ENCODE measurements around the gene TNRC18.

DNA sequence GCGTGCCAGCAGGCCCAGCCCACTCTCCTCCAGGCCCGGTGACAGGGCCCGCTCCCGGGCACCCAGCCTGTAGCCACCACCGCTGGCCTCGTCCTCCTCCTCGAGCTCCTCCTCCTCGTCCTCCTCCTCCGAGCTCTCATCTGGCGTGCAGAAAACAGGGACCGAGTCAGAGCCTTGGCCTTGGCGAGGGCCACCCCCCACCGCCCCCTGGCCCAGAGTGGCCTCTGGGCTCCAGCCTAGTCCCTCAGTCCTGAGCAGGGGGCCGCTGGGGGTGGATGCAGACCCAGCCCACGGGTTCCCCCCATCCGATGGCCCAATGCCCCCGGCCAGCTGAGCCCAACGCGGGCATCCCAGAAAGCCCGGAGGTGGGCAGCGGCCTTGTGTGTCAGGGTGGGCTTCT is 78.0 kb downstream of the TNRC18 start:
- TF ChIP-seq POLR2AphosphoS5 (IDR thresholded peaks at IDR 0.05; ENCODE audit: borderline replicate concordance, low read depth, low read length) (no peak), EZH2 (IDR thresholded peaks at IDR 0.05) (no peak), FOXP2 (optimal IDR thresholded peaks at IDR 0.05; ENCODE audit: control extremely low read depth, extremely low read length, insufficient read depth) (no peak)

Measured in SK-N-MC (cell line).